ENCODE measurements around the gene ZNF778. TPM values are rescaled to one million over a fixed set of nuclear protein-coding genes. Genes with fewer than 3 reads are reported as not detected.
A peak's percentile ranks its signal among the peaks of the same experiment; 100 is the strongest.

The ZNF778 gene
- total RNA-seq, 1 experiment from 2014 or later, result 31.2 TPM

DNA sequence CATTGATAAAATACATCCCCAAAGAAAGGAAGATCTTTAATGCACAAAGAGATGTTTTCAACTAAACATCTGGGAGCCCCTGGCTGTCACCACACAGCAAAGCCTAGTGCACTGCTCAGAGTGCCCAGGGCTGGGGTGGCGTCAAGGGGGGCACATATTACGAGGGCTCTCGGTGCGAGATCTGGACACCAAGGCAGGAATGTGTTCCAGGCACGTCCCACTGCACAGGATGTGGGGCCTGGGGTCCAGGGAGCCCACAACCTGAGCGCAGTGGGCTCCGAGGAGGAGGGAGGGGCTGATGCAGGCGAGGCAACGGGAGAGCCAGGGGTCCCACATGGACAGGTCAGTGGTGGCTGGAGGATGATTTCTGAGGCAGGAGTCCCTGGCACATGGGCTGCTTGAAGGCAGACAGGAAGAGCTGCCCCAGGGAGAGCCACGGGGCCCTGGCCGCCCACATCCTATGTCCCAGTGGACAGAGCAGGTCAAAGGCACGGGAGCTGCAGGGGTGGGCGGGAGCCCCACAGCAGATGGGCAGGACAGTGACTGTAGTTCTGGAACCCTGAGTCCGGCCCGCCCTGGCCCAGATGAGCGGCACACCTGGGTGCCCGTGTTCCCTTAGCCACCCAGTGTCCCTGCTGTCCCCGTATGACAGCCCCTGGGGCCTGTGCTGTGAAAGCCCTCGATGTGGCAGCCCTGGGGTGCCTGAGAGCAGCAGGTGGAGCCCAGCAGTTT lies 56.4 kb downstream of the ZNF778 start:
- DNase-seq (ENCODE audit: low spot score) (no peak), ATAC-seq (no peak)
- H3K36me3 Mint-ChIP-seq, result peaks cover 48% of the 10 kb centered on the region
- TF ChIP-seq TP53 (CRISPR knock-in tag; IDR thresholded peaks at IDR 0.05) (no peak), E2F4 (CRISPR knock-in tag; IDR thresholded peaks at IDR 0.05; ENCODE audit: borderline replicate concordance, low read depth) (no peak), CBFB (CRISPR knock-in tag; IDR thresholded peaks at IDR 0.05; ENCODE audit: low read depth) (no peak), RORB (CRISPR knock-in tag; IDR thresholded peaks at IDR 0.05) (no peak), MLX (CRISPR knock-in tag; IDR thresholded peaks at IDR 0.05) (no peak), EMX1 (CRISPR knock-in tag; IDR thresholded peaks at IDR 0.05) (no peak), JAZF1 (CRISPR knock-in tag; IDR thresholded peaks at IDR 0.05) (no peak), GTF2I (CRISPR knock-in tag; conservative IDR thresholded peaks at IDR 0.05) (no peak), ZNF219 (CRISPR knock-in tag; IDR thresholded peaks at IDR 0.05; ENCODE audit: borderline replicate concordance) (no peak), ZNF281 (CRISPR knock-in tag; IDR thresholded peaks at IDR 0.05) (no peak), MYBL2 (CRISPR knock-in tag; IDR thresholded peaks at IDR 0.05) (no peak), FOXK1 (CRISPR knock-in tag; IDR thresholded peaks at IDR 0.05) (no peak), ZNF263 (CRISPR knock-in tag; IDR thresholded peaks at IDR 0.05; ENCODE audit: low read depth) (no peak), IRF1 (CRISPR knock-in tag; IDR thresholded peaks at IDR 0.05) (no peak), ESRRA (CRISPR knock-in tag; IDR thresholded peaks at IDR 0.05; ENCODE audit: borderline replicate concordance) (no peak), IRF2 (CRISPR knock-in tag; IDR thresholded peaks at IDR 0.05; ENCODE audit: borderline replicate concordance, low read depth) (no peak)
- TF ChIP-seq, protein P1, sequence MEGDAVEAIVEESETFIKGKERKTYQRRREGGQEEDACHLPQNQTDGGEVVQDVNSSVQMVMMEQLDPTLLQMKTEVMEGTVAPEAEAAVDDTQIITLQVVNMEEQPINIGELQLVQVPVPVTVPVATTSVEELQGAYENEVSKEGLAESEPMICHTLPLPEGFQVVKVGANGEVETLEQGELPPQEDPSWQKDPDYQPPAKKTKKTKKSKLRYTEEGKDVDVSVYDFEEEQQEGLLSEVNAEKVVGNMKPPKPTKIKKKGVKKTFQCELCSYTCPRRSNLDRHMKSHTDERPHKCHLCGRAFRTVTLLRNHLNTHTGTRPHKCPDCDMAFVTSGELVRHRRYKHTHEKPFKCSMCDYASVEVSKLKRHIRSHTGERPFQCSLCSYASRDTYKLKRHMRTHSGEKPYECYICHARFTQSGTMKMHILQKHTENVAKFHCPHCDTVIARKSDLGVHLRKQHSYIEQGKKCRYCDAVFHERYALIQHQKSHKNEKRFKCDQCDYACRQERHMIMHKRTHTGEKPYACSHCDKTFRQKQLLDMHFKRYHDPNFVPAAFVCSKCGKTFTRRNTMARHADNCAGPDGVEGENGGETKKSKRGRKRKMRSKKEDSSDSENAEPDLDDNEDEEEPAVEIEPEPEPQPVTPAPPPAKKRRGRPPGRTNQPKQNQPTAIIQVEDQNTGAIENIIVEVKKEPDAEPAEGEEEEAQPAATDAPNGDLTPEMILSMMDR (IDR thresholded peaks at IDR 0.05), result no peak
- TF ChIP-seq, protein P2, sequence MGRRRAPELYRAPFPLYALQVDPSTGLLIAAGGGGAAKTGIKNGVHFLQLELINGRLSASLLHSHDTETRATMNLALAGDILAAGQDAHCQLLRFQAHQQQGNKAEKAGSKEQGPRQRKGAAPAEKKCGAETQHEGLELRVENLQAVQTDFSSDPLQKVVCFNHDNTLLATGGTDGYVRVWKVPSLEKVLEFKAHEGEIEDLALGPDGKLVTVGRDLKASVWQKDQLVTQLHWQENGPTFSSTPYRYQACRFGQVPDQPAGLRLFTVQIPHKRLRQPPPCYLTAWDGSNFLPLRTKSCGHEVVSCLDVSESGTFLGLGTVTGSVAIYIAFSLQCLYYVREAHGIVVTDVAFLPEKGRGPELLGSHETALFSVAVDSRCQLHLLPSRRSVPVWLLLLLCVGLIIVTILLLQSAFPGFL (CRISPR knock-in tag; IDR thresholded peaks at IDR 0.05; ENCODE audit: borderline replicate concordance), result no peak
- TF ChIP-seq, protein P3, sequence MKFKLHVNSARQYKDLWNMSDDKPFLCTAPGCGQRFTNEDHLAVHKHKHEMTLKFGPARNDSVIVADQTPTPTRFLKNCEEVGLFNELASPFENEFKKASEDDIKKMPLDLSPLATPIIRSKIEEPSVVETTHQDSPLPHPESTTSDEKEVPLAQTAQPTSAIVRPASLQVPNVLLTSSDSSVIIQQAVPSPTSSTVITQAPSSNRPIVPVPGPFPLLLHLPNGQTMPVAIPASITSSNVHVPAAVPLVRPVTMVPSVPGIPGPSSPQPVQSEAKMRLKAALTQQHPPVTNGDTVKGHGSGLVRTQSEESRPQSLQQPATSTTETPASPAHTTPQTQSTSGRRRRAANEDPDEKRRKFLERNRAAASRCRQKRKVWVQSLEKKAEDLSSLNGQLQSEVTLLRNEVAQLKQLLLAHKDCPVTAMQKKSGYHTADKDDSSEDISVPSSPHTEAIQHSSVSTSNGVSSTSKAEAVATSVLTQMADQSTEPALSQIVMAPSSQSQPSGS (CRISPR knock-in tag; IDR thresholded peaks at IDR 0.05; ENCODE audit: borderline replicate concordance, low read depth), result no peak
- TF ChIP-seq, protein P4, sequence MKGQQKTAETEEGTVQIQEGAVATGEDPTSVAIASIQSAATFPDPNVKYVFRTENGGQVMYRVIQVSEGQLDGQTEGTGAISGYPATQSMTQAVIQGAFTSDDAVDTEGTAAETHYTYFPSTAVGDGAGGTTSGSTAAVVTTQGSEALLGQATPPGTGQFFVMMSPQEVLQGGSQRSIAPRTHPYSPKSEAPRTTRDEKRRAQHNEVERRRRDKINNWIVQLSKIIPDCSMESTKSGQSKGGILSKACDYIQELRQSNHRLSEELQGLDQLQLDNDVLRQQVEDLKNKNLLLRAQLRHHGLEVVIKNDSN (CRISPR knock-in tag; IDR thresholded peaks at IDR 0.05), result no peak
- H3K4me1 Mint-ChIP-seq, result no peaks in the 10 kb centered on the region
- ChIA-PET CTCF (no interaction called here), POLR2A (no interaction called here)
- no peaks in the 10 kb centered on the region for H3K9me3 Mint-ChIP-seq
- no peak overlapping the region for H3K4me3 Mint-ChIP-seq
- no peaks in the 10 kb centered on the region for H3K27me3 Mint-ChIP-seq (ENCODE audit: low read depth)
- H3K27ac Mint-ChIP-seq, result 0 out of 2 replicates have a peak overlapping the region, but pooled peaks have one; percentile 19
